ENCODE data around the gene MUTYH. TPM values are rescaled to one million over a fixed set of nuclear protein-coding genes. Genes with fewer than 3 reads are reported as not detected.

Gene MUTYH
- polyA plus RNA-seq, 3 donors, result 22.0 to 24.3 (median 23.8) TPM

DNA sequence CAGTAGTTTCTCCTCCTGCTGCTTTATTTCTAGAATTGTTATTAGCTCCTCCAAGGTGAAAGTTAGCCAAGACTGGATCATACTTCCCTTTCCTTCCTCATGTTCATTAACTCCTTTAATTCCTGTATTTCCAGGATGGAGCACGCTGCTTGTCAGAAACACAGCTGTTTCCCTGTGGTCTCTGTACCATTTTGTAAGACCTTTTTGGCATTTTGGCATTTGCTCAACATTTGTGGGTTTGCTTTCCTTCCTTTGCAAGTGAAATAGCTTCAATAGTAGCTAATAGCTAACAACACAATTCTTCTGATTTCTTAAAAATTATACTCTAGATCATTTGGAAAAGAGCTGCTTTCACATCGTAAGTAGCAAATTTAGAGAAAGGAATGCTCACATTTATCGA is 57.9 kb downstream of the MUTYH start:
- DNase-seq (ENCODE audit: low read depth in 3 of 3, low spot score in 2 of 3), result no peak

Other genes starting within 250 kb of the MUTYH start
- 1 to 10 TPM; 6.8 to 7.6 (median 7.4) TPM for gene ZSWIM5, start 133.8 kb downstream of the MUTYH start, polyA plus RNA-seq (ENCODE audit: insufficient read length in 3 of 3)
- gene HPDL, start 13.5 kb downstream of the MUTYH start, polyA plus RNA-seq (ENCODE audit: insufficient read length in 3 of 3), result 1 to 10 TPM; 2.8 to 3.3 (median 3.2) TPM
- 10 to 100 TPM; 13.2 to 15.1 (median 14.9) TPM for gene TOE1, start 270 bp downstream of the MUTYH start, polyA plus RNA-seq (ENCODE audit: insufficient read length in 3 of 3)
- 1 to 10 TPM; 6.1 to 7.8 (median 6.5) TPM for gene TESK2, start 150.7 kb upstream of the MUTYH start, polyA plus RNA-seq (ENCODE audit: insufficient read length in 3 of 3)
- gene CCDC163, start 159.6 kb upstream of the MUTYH start, polyA plus RNA-seq (ENCODE audit: insufficient read length in 3 of 3), result 1 to 10 TPM; 1.3 to 1.6 (median 1.4) TPM
- gene MMACHC, start 159.9 kb upstream of the MUTYH start, polyA plus RNA-seq (ENCODE audit: insufficient read length in 3 of 3), result 10 to 100 TPM; 12.2 to 13.7 (median 13.1) TPM
- gene PRDX1, start 181.4 kb upstream of the MUTYH start, polyA plus RNA-seq (ENCODE audit: insufficient read length in 3 of 3), result 100 to 1,000 TPM; 355 to 403 (median 387) TPM
- gene AKR1A1, start 210.4 kb upstream of the MUTYH start, polyA plus RNA-seq (ENCODE audit: insufficient read length in 3 of 3), result 100 to 1,000 TPM; 287 to 310 (median 292) TPM
- 100 to 1,000 TPM; 288 to 358 (median 311) TPM for gene NASP, start 243.6 kb upstream of the MUTYH start, polyA plus RNA-seq (ENCODE audit: insufficient read length in 3 of 3)

Measured in right renal cortex interstitium (tissue), 3 donors.